Calu3 (cell line): ENCODE measurements around the gene ACTR6. TPM values are rescaled to one million over a fixed set of nuclear protein-coding genes. Genes with fewer than 3 reads are reported as not detected.
"Not testable (repeated sequence)": the region's sequence is repeated elsewhere in the genome, so short reads cannot be mapped to it uniquely, and the experiment has no call there.

Experiments
- BruUV-seq: library from RNA; stranded (reverse); fragments of 400-500 nt; replicated peaks from 2 replicates; lab custom pipeline; 2021; lab: Mats Ljungman, UMichigan
- CTCF ChIA-PET: fragments of 300-600 bp; sonication (Branson Sonifier 250); formaldehyde crosslinking; loops from one replicate; lab custom pipeline; 2022; ENCODE audit warnings: antibody characterized with exemption; lab: Charles Lee
- DNase-seq: peaks from one replicate; pipeline ENCODE4 v3.0.0; 2022
- H3K27ac Mint-ChIP-seq: one replicate; pipeline ENCODE4 v1.8.0; 2022; ENCODE audit warnings: mixed read lengths; ENCODE audit not compliant: unreplicated experiment
- H3K27me3 Mint-ChIP-seq: one replicate; pipeline ENCODE4 v1.8.0; 2022; ENCODE audit warnings: mixed read lengths; ENCODE audit not compliant: unreplicated experiment
- H3K36me3 Mint-ChIP-seq: one replicate; pipeline ENCODE4 v1.8.0; 2022; ENCODE audit warnings: mild to moderate bottlenecking, moderate library complexity, mixed read lengths; ENCODE audit not compliant: insufficient read depth, unreplicated experiment
- H3K4me1 Mint-ChIP-seq: one replicate; pipeline ENCODE4 v1.8.0; 2022; ENCODE audit warnings: mild to moderate bottlenecking, low read depth, mixed read lengths; ENCODE audit not compliant: unreplicated experiment
- H3K4me3 Mint-ChIP-seq: one replicate; pipeline ENCODE4 v1.8.0; 2022; ENCODE audit warnings: mild to moderate bottlenecking, low read depth, moderate library complexity, mixed read lengths; ENCODE audit not compliant: unreplicated experiment
- H3K9me3 Mint-ChIP-seq: one replicate; pipeline ENCODE4 v1.8.0; 2022; ENCODE audit warnings: low read depth, mixed read lengths; ENCODE audit not compliant: unreplicated experiment
- intact Hi-C: fragments of 100-400 bp; cut with micrococcal nuclease; formaldehyde crosslinking; loops from one replicate; pipeline ENCODE4 v1.10.0; 2022; ENCODE audit not compliant: unreplicated experiment
- total RNA-seq: library from RNA; stranded (reverse); gene quantifications from 2 replicates; pipeline ENCODE4 v1.2.3, GENCODE V29; 2022
- TF ChIP-seq, protein P1 (sequence below): fragments of 200-600 bp; IDR thresholded peaks from one replicate; pipeline ENCODE4 v1.8.0; 2022; ENCODE audit warnings: antibody characterized with exemption; ENCODE audit not compliant: unreplicated experiment

Gene ACTR6
- total RNA-seq, 1 experiment from 2014 or later = 35.2 TPM

DNA sequence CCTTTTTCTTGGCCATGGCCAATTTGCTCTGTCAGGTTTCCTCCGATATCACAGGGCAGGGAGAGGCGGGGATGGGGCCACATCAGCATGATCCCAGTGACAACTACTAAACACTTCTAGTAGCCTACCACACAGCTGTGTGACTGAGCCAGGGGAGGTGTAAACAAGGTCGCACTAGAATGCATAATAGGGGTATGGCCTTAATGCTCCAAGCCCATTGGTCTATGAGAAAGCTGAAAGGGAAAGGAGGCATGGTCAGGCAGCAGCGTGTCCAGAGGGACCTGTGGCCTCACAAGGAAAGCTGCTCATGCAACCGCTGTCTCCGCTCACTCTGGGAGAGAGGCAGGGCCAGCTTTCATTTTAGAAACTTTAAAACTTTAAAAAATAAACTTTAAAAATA lies 27.5 kb upstream of the ACTR6 start:
- no TSS peak for BruUV-seq
- Mint-ChIP-seq H3K27ac (no peak overlapping the region), H3K36me3 (no peaks in the 10 kb centered on the region), H3K27me3 (no peaks in the 10 kb centered on the region), H3K4me1 (no peaks in the 10 kb centered on the region), H3K4me3 (no peak overlapping the region), H3K9me3 (no peaks in the 10 kb centered on the region)
- intact Hi-C loops = no loop called here
- CTCF ChIA-PET = no interaction called here
- TF ChIP-seq, protein P1, sequence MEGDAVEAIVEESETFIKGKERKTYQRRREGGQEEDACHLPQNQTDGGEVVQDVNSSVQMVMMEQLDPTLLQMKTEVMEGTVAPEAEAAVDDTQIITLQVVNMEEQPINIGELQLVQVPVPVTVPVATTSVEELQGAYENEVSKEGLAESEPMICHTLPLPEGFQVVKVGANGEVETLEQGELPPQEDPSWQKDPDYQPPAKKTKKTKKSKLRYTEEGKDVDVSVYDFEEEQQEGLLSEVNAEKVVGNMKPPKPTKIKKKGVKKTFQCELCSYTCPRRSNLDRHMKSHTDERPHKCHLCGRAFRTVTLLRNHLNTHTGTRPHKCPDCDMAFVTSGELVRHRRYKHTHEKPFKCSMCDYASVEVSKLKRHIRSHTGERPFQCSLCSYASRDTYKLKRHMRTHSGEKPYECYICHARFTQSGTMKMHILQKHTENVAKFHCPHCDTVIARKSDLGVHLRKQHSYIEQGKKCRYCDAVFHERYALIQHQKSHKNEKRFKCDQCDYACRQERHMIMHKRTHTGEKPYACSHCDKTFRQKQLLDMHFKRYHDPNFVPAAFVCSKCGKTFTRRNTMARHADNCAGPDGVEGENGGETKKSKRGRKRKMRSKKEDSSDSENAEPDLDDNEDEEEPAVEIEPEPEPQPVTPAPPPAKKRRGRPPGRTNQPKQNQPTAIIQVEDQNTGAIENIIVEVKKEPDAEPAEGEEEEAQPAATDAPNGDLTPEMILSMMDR = no peak
- DNase-seq = no peak

DNA sequence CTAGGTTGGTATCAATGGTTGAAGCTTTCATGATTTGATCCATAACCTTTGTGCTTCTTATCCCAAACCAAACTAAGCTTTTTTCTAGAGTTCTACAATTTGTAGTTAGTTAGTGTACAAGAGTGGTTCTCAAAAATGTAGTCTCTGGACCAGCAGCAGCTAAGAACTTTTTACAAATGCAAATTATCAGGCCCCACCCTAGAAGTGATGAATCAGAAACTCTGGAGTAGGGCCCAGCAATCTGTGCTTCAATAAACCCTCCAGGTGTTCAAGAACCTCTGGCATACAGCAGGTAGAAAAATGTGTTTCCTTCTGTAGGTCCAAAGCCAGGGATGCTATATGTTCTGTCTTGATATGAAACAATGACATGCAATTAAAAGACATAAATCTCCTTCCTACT lies 26.1 kb upstream of the ACTR6 start:
- no peak for DNase-seq
- TF ChIP-seq, protein P1 = no peak
- intact Hi-C loops = no loop called here
- Mint-ChIP-seq H3K27me3 (no peaks in the 10 kb centered on the region), H3K4me3 (no peak overlapping the region), H3K4me1 (no peaks in the 10 kb centered on the region), H3K27ac (no peak overlapping the region), H3K36me3 (no peaks in the 10 kb centered on the region), H3K9me3 (no peaks in the 10 kb centered on the region)
- CTCF ChIA-PET = no interaction called here
- no TSS peak for BruUV-seq

DNA sequence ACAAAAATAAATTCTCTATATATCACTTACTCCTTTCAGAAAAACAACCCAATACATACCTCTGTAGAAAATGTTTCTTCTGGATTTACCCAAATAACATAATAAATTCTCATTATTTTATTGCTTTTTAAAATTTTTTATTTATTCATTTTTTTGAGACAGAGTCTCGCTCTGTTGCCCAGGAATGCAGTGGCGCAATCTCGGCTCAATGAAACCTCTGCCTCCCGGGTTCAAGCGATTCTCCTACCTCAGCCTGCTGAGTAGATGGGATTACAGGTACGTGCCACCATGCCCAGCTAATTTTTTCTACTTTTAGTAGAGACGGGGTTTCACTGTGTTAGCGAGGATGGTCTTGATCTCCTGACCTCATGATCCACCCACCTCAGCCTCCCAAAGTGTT lies 24.1 kb upstream of the ACTR6 start:
- H3K27ac Mint-ChIP-seq = not testable (repeated sequence)

DNA sequence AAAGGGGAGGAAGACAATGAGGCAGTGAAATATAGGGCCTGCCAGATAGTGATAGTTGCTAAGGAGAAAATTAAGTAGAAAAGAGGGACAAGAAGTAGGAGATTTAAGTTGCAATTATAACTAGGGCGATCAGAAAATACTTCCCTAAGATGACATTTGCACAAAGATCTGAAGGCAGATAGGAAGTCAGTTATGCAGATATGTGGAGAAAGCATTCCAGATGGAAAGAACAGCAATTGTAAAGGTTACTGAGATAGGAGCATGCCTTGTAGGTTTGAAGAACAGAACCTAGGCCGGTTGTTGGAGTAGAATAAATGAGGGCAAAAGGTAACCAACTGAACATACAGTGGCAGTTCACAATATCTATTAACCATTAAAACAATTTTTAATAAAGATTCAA lies 21.4 kb upstream of the ACTR6 start:
- no peak overlapping the region for H3K4me3 Mint-ChIP-seq
- TF ChIP-seq, protein P1 = no peak
- DNase-seq = no peak
- intact Hi-C loops = no loop called here
- CTCF ChIA-PET = no interaction called here
- no TSS peak for BruUV-seq
- no peak overlapping the region for H3K27ac Mint-ChIP-seq
- H3K9me3 Mint-ChIP-seq = no peaks in the 10 kb centered on the region
- H3K27me3 Mint-ChIP-seq = no peaks in the 10 kb centered on the region
- H3K36me3 Mint-ChIP-seq = no peaks in the 10 kb centered on the region
- H3K4me1 Mint-ChIP-seq = no peaks in the 10 kb centered on the region

More for the DNA sequence above, 24.1 kb upstream of the ACTR6 start:
- H3K9me3 Mint-ChIP-seq, H3K27me3 Mint-ChIP-seq, intact Hi-C loops, DNase-seq, H3K36me3 Mint-ChIP-seq, BruUV-seq, H3K4me1 Mint-ChIP-seq, H3K4me3 Mint-ChIP-seq, CTCF ChIA-PET: not testable (repeated sequence)

DNA sequence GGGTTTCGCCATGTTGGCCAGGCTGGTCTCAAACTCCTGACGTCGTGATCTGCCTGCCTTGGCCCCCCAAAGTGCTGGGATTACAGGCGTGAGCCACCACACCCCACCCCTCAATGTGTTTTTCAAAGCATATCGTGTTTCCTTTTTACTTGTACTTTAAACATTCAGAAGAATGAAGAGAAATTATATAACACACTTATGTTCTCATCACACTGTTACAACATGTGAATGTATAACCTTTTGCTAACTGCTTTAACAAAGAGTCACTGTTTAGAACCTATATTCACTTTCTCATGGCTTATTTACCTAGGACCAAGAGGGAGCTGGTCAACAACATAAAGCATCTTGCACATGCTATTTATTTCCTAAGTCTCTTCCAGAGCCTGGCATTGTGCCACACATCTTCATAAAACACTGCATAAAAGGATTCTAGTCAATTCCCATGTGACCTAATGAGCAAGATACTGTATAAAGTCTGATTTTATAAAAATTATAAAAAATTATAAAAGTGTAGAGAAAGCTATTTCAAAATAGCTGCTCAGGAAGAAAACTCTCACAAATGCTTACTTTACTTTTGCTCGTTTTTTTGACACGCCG lies 16.0 kb upstream of the ACTR6 start:
- no peaks in the 10 kb centered on the region for H3K9me3 Mint-ChIP-seq
- no peaks in the 10 kb centered on the region for H3K4me1 Mint-ChIP-seq
- no peak overlapping the region for H3K4me3 Mint-ChIP-seq
- CTCF ChIA-PET = no interaction called here
- no peak overlapping the region for H3K27ac Mint-ChIP-seq
- TF ChIP-seq, protein P1 = no peak
- no TSS peak for BruUV-seq
- H3K36me3 Mint-ChIP-seq = no peaks in the 10 kb centered on the region
- intact Hi-C loops = no loop called here
- H3K27me3 Mint-ChIP-seq = no peaks in the 10 kb centered on the region
- no peak for DNase-seq
